GM23338 (cell line): ENCODE data around the gene YIPF6. TPM values are rescaled to one million over a fixed set of nuclear protein-coding genes. Genes with fewer than 3 reads are reported as not detected.

Experiments
- ATAC-seq: fragments of 200-7000 bp; cut with Tn5 transposase; 3 replicates; pipeline ENCODE4 v1.9.1; 2020
- DNase-seq: peaks from one replicate; pipeline ENCODE4 v3.0.0-alpha.2; 2015; ENCODE audit warnings: low spot score
- H2AFZ ChIP-seq: fragments of 200-600 bp; sonication (generic); 2 replicates; pipeline ENCODE4 v1.8.0; 2016; ENCODE audit warnings: antibody characterized with exemption, mild to moderate bottlenecking, moderate library complexity
- H3F3A ChIP-seq: fragments of 200-600 bp; sonication (generic); replicated peaks from 2 replicates; pipeline ENCODE4 v1.8.0; 2017; ENCODE audit warnings: antibody characterized with exemption, mixed run types, low read depth
- H3K27ac ChIP-seq: fragments of 200-600 bp; sonication (generic); 2 replicates; pipeline ENCODE4 v1.6.1; 2016; ENCODE audit warnings: low read depth
- H3K27me3 ChIP-seq: fragments of 200-600 bp; sonication (generic); 2 replicates; pipeline ENCODE4 v1.8.0; 2016; ENCODE audit warnings: mild to moderate bottlenecking, mixed run types, moderate library complexity; ENCODE audit not compliant: insufficient read depth
- H3K36me3 ChIP-seq: fragments of 200-600 bp; sonication (generic); 2 replicates; pipeline ENCODE4 v1.8.0; 2016; ENCODE audit warnings: mild to moderate bottlenecking; ENCODE audit not compliant: insufficient read depth
- H3K4me1 ChIP-seq: fragments of 200-600 bp; sonication (generic); 2 replicates; pipeline ENCODE4 v1.8.0; 2016; ENCODE audit warnings: mild to moderate bottlenecking, moderate library complexity; ENCODE audit not compliant: insufficient read depth
- H3K4me2 ChIP-seq: fragments of 200-600 bp; sonication (generic); 2 replicates; pipeline ENCODE4 v1.7.1; 2017; ENCODE audit warnings: mixed run types
- H3K4me3 ChIP-seq: fragments of 200-600 bp; sonication (generic); 2 replicates; pipeline ENCODE4 v1.6.1; 2016; ENCODE audit warnings: mixed run types
- H3K79me2 ChIP-seq: fragments of 200-600 bp; sonication (generic); replicated peaks from 2 replicates; pipeline ENCODE4 v1.8.0; 2017; ENCODE audit warnings: mild to moderate bottlenecking; ENCODE audit not compliant: insufficient read depth
- H3K9me2 ChIP-seq: fragments of 200-600 bp; sonication (generic); 2 replicates; pipeline ENCODE4 v1.8.0; 2017; ENCODE audit not compliant: insufficient read depth
- H4K20me1 ChIP-seq: fragments of 200-600 bp; sonication (generic); replicated peaks from 2 replicates; pipeline ENCODE4 v1.8.0; 2017; ENCODE audit warnings: mild to moderate bottlenecking; ENCODE audit not compliant: insufficient read depth
- H3K27ac Mint-ChIP-seq: 2 replicates; pipeline ENCODE4 v1.8.0; 2020; ENCODE audit warnings: inconsistent platforms, mild to moderate bottlenecking, moderate library complexity, mixed read lengths
- H3K27me3 Mint-ChIP-seq: 3 replicates; pipeline ENCODE4 v1.8.0; 2022; ENCODE audit warnings: low read depth, mild to moderate bottlenecking, moderate library complexity, mixed read lengths, inconsistent platforms; ENCODE audit not compliant: insufficient read depth, poor library complexity
- H3K36me3 Mint-ChIP-seq: 3 replicates; pipeline ENCODE4 v1.8.0; 2021; ENCODE audit warnings: low read depth, mild to moderate bottlenecking, inconsistent platforms, moderate library complexity, mixed read lengths
- H3K4me1 Mint-ChIP-seq: 3 replicates; pipeline ENCODE4 v1.8.0; 2020; ENCODE audit warnings: mild to moderate bottlenecking, inconsistent platforms, mixed read lengths
- H3K4me3 Mint-ChIP-seq: 3 replicates; pipeline ENCODE4 v1.8.0; 2021; ENCODE audit warnings: moderate library complexity, mild to moderate bottlenecking, inconsistent platforms, mixed read lengths
- H3K9me3 Mint-ChIP-seq: 3 replicates; pipeline ENCODE4 v1.8.0; 2020; ENCODE audit warnings: moderate library complexity, mild to moderate bottlenecking, inconsistent platforms, mixed read lengths
- CREB1 ChIP-seq: fragments of 250-450 bp; sonication (Bioruptor Pico); IDR thresholded peaks from 2 replicates; pipeline ENCODE4 v1.5.0; 2020; ENCODE audit warnings: low read depth, mild to moderate bottlenecking, moderate library complexity
- CTCF ChIP-seq, 2 experiments: fragments of 200-600 bp in 1 of 2; sonication (generic) in 1 of 2; conservative IDR thresholded peaks; 2 replicates each; pipeline versions ENCODE4 v1.5.1 to v1.6.1; 2016 to 2017; ENCODE audit warnings: antibody characterized with exemption in 2 of 2, low read depth in 2 of 2, mild to moderate bottlenecking in 2 of 2, moderate library complexity in 1 of 2
- JUNB ChIP-seq: IDR thresholded peaks from one replicate; pipeline ENCODE4 v1.6.1; 2016; ENCODE audit warnings: antibody characterized with exemption; ENCODE audit not compliant: unreplicated experiment
- NANOG ChIP-seq: IDR thresholded peaks from 2 replicates; pipeline ENCODE4 v1.6.1; 2016; ENCODE audit warnings: antibody characterized with exemption, borderline replicate concordance
- STAT1 ChIP-seq: IDR thresholded peaks from one replicate; pipeline ENCODE4 v1.6.1; 2016; ENCODE audit warnings: antibody characterized with exemption; ENCODE audit not compliant: unreplicated experiment
- ZNF331 ChIP-seq: fragments of 250-450 bp; sonication (Bioruptor Pico); IDR thresholded peaks from 2 replicates; pipeline ENCODE4 v1.5.0; 2020; ENCODE audit warnings: low read depth, mild to moderate bottlenecking, moderate library complexity
- ZNF462 ChIP-seq: fragments of 250-450 bp; sonication (Bioruptor Pico); IDR thresholded peaks from 2 replicates; pipeline ENCODE4 v1.5.0; 2020; ENCODE audit warnings: mild to moderate bottlenecking, moderate library complexity
- polyA plus RNA-seq: library from polyadenylated mRNA; unstranded; fragments of >200 nt; fragmentation: Nextera tagmentation; extraction: Ambion mirVana; gene quantifications from 2 replicates; pipeline ENCODE4 v1.2.1, GENCODE V29; 2016
- total RNA-seq: library from RNA; depleted of rRNA; stranded (reverse); fragments of >200 nt; shearing (Covaris generic); gene quantifications from 2 replicates; pipeline ENCODE4 v1.2.3, GENCODE V29; 2014
- TF ChIP-seq, protein P1 (sequence below): IDR thresholded peaks from 2 replicates; pipeline ENCODE4 v1.6.1; 2016; ENCODE audit warnings: antibody characterized with exemption

The YIPF6 gene
- total and polyA plus RNA-seq, 2 experiments from 2014 or later: 37.1 to 40.5 TPM

GRCh38 chrX:68490644-68491043, 8.2 kb upstream of the YIPF6 start:
- no peak overlapping the region for H3K27ac Mint-ChIP-seq
- Histone ChIP-seq H3K4me3 (no peak overlapping the region), H3K4me1 (no peaks in the 10 kb centered on the region), H3K27me3 (no peaks in the 10 kb centered on the region), H3K4me2 (no peak overlapping the region), H3K9me2 (no peaks in the 10 kb centered on the region), H2AFZ (no peak overlapping the region), H3K79me2 (no peaks in the 10 kb centered on the region), H4K20me1 (no peaks in the 10 kb centered on the region), H3F3A (no peaks in the 10 kb centered on the region), H3K36me3 (no peaks in the 10 kb centered on the region), H3K27ac (no peak overlapping the region)
- no peaks in the 10 kb centered on the region for H3K9me3 Mint-ChIP-seq
- H3K4me3 Mint-ChIP-seq: no peak overlapping the region
- H3K36me3 Mint-ChIP-seq: no peaks in the 10 kb centered on the region
- peak; percentile 53 for DNase-seq
- peak; percentile 90 for ATAC-seq
- H3K4me1 Mint-ChIP-seq: no peaks in the 10 kb centered on the region
- H3K27me3 Mint-ChIP-seq: no peaks in the 10 kb centered on the region
- TF ChIP-seq NANOG: no peak
- TF ChIP-seq, protein P1, sequence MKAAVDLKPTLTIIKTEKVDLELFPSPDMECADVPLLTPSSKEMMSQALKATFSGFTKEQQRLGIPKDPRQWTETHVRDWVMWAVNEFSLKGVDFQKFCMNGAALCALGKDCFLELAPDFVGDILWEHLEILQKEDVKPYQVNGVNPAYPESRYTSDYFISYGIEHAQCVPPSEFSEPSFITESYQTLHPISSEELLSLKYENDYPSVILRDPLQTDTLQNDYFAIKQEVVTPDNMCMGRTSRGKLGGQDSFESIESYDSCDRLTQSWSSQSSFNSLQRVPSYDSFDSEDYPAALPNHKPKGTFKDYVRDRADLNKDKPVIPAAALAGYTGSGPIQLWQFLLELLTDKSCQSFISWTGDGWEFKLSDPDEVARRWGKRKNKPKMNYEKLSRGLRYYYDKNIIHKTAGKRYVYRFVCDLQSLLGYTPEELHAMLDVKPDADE: no peak
- TF ChIP-seq ZNF331 (CRISPR knock-in tag): no peak
- no peak for TF ChIP-seq STAT1
- no peak for TF ChIP-seq CREB1 (CRISPR knock-in tag)
- no peak for TF ChIP-seq ZNF462 (CRISPR knock-in tag)
- peak; percentile 26 to 39 for TF ChIP-seq CTCF (conservative IDR thresholded peaks at IDR 0.05; ENCODE audit: low read depth in 2 of 2)
- TF ChIP-seq JUNB: no peak
